ENCODE results near the gene MBNL2. TPM values are rescaled to one million over a fixed set of nuclear protein-coding genes. Genes with fewer than 3 reads are reported as not detected.

The MBNL2 gene
- total RNA-seq, 1 experiment from 2014 or later: 0.85 TPM

GRCh38 chr13:97306106-97306505 lies 84.0 kb downstream of the MBNL2 start (continued):
- no peak for TF ChIP-seq ZSCAN18 (CRISPR knock-in tag; IDR thresholded peaks at IDR 0.05)

GRCh38 chr13:97306645-97307044 lies 84.5 kb downstream of the MBNL2 start:
- ChIA-PET CTCF (no interaction called here), POLR2A (no interaction called here)
- Mint-ChIP-seq H3K9me3 (no peaks in the 10 kb centered on the region; the same call in 1 of the 2 replicates), H3K27ac (no peak overlapping the region), H3K4me3 (no peak overlapping the region), H3K4me1 (peaks cover 14% of the 10 kb centered on the region), H3K27me3 (ENCODE audit: low read depth) (no peaks in the 10 kb centered on the region; the same call in 1 of the 2 replicates), H3K36me3 (no peaks in the 10 kb centered on the region)
- no peak for TF ChIP-seq CREB1 (CRISPR knock-in tag; IDR thresholded peaks at IDR 0.05)
- no peak for TF ChIP-seq ZNF281 (CRISPR knock-in tag; IDR thresholded peaks at IDR 0.05)
- no peak for TF ChIP-seq ETV6 (CRISPR knock-in tag; IDR thresholded peaks at IDR 0.05)
- no peak for TF ChIP-seq SOX15 (CRISPR knock-in tag; IDR thresholded peaks at IDR 0.05)
- TF ChIP-seq OVOL2 (CRISPR knock-in tag; IDR thresholded peaks at IDR 0.05; ENCODE audit: borderline replicate concordance): no peak
- no peak for TF ChIP-seq IRF2 (CRISPR knock-in tag; IDR thresholded peaks at IDR 0.05; ENCODE audit: borderline replicate concordance, low read depth)
- no peak for TF ChIP-seq FOXJ3 (CRISPR knock-in tag; IDR thresholded peaks at IDR 0.05; ENCODE audit: borderline replicate concordance)
- no peak for TF ChIP-seq ZBTB21 (CRISPR knock-in tag; IDR thresholded peaks at IDR 0.05; ENCODE audit: borderline replicate concordance)
- no peak for TF ChIP-seq ZMAT4 (CRISPR knock-in tag; IDR thresholded peaks at IDR 0.05)
- no peak for TF ChIP-seq E2F1 (CRISPR knock-in tag; IDR thresholded peaks at IDR 0.05)
- TF ChIP-seq ATF2 (CRISPR knock-in tag; IDR thresholded peaks at IDR 0.05; ENCODE audit: borderline replicate concordance, low read depth): no peak
- no peak for TF ChIP-seq FOXP4 (CRISPR knock-in tag; IDR thresholded peaks at IDR 0.05)
- no peak for TF ChIP-seq GTF2I (CRISPR knock-in tag; conservative IDR thresholded peaks at IDR 0.05)
- TF ChIP-seq ESRRA (CRISPR knock-in tag; IDR thresholded peaks at IDR 0.05; ENCODE audit: borderline replicate concordance): no peak
- TF ChIP-seq ZNF671 (CRISPR knock-in tag; IDR thresholded peaks at IDR 0.05): no peak
- DNase-seq (ENCODE audit: low spot score) (no peak), ATAC-seq (no peak)
